Measurements from ENCODE around the gene FLNC.

- TF ChIP-seq CTCF (IDR thresholded peaks at IDR 0.05; ENCODE audit: poor library complexity): no peak
- no peak for TF ChIP-seq EZH2 (IDR thresholded peaks at IDR 0.05; ENCODE audit: borderline replicate concordance)
- TF ChIP-seq EZH2phosphoT487 (IDR thresholded peaks at IDR 0.05; ENCODE audit: low read depth, severe bottlenecking, unreplicated experiment): no peak
These were observed 24.2 kb downstream of the FLNC start for GRCh38 chr7:128854396-128854795.

Measured in hepatocyte (in vitro differentiated cells).